HEK293T (cell line): ENCODE measurements around the gene ADD1.

ENCODE experiments used
- ELF4 ChIP-seq: fragments of 450-650 bp; IDR thresholded peaks from 2 replicates; pipeline ENCODE4 v1.6.1; 2017; ENCODE audit warnings: antibody characterized with exemption
- ZNF384 ChIP-seq: fragments of 450-650 bp; IDR thresholded peaks from 2 replicates; pipeline ENCODE4 v1.6.1; 2016

GRCh38 chr4:2898001-2898400 is 54.4 kb downstream of the ADD1 start:
- no peak for TF ChIP-seq ELF4
- no peak for TF ChIP-seq ZNF384
